HG02642 (cell line): ENCODE measurements around the gene PRKN.

ENCODE experiments used
- ATAC-seq: cut with Tn5 transposase; IDR thresholded peaks from one replicate; pipeline ENCODE4 v1.9.1; 2021; ENCODE audit warnings: mild to moderate bottlenecking; ENCODE audit not compliant: unreplicated experiment, poor library complexity

PRKN gene

DNA sequence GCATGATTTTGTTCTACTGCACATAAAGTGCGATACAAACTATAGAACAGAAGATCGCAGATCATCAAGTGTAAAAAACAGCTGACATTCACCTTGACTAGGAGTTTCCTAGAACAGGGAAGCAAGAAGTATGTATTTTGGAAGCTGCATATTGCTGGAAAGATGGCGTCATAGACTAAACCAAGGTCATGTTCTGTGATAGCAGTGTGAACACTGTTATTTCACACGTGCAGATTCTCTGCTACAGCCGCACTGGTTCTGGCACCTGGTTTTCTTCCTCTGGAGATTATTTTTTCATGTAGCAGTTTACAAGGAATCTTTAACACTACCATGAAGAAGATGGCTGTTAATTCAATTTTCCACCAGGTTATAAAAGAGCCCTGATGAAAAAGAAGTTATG, 681.2 kb downstream of the PRKN start:
- ATAC-seq, result no peak

DNA sequence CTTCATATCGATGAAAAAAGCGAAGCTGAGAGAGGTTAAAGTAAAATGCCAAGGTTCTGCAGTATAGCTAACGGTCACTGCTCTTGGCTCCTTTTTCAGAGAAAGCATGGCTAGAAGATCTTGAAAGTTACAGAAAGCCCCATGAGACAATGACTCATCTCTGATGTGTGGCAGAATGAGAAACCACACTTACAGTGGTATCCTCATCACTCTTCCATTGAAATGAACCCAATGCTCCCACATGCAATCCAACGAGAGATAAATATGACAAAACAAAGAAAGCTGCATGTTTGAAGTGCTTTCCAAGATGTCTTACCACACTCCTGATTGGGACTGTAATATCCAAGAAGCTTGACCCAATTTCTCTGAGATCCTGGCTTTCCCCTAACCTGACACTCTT, 694.9 kb downstream of the PRKN start:
- no peak for ATAC-seq

DNA sequence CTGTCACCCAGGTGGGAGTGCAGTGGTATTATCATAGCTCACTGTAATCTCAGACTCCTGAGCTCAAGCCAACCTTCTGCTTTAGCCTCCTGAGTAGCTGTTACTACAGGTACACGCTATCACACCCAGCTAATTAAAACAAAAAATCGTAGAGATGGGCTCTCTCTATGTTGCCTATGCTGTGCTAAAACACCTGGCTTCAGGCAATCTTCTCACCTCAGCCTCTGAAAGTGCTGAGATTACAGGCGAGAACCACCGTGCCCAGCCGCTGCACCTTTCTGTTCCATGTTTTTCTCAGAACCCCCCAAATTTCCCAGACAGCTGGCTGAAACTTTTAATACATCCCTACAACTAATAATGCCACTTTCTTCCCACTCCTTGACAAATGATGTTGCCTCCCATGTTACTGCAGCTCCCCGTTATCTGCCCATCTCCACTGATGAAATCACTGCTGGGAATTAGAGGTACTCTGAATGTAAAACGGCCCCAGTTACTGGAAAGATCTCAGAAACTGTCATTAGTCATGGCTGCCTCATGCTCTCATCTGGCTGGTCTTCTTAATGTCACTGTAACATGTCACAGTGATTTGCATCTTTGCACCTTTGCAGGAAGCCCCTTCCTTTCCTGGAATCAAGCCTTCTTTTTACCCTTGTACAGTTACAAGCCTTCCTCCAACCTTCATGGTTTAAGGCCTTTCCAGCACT, 697.5 kb downstream of the PRKN start:
- no peak for ATAC-seq

DNA sequence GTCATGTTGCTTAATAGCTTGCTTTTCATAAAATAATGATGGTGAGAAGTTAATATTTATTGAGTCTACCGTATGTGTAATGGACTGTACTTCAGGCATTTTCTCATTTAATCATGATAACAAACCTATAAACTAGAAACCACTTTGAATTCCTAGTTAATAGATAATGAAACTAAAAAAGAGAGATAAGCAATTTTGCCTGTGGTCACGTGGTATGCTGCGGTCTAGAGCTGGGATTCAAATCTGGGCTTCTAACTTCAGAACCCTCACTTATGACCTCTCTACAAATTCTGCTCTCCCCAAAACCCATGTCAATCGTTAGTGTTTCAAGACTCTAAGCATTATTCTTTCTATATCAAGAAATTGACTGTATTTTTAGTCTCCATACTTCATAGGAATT, 700.7 kb downstream of the PRKN start:
- ATAC-seq, result no peak

DNA sequence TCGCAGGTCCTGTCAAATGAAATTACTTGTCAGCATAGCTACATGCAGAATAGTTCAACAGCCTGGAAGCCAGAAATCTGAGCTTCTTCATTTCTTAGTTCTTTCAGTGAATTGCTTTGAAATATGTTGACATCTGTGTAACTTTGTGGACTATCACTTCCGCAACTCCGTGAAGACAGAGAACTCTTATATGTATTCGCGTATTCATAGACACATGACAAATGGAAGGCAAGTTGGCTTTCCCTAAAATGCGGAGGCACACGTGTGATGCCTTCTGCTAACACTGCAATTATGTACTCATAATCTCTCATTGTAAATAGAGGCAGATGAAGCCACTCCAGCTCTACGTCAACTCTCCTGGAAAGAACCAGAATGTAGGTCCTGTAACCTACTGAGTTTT, 701.5 kb downstream of the PRKN start:
- no peak for ATAC-seq

GRCh38 chr6:162019349-162019748, 708.2 kb downstream of the PRKN start:
- no peak for ATAC-seq

- no peak for ATAC-seq
These were observed 710.0 kb downstream of the PRKN start for GRCh38 chr6:162017536-162017935.

GRCh38 chr6:162014069-162014811, 713.3 kb downstream of the PRKN start:
- ATAC-seq, result no peak

DNA sequence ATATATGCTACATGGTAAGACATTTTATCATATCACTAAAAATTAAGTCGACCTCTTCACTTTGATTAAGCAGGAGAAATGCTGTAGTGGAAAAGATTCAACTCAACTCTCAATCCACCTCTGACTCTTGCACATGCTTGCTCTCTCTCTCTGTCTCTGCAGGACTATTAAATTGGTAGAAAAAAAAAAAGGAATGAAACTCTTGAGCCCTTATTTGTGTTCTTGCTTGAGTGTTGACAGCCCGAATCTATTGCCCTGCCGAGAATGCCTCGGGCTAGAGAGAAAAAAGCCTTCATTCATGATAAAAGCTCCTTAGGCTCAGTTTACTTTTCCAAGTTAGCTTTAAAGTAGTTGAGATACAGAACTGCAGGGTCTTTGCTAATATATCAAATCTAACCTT, 722.2 kb downstream of the PRKN start:
- no peak for ATAC-seq

DNA sequence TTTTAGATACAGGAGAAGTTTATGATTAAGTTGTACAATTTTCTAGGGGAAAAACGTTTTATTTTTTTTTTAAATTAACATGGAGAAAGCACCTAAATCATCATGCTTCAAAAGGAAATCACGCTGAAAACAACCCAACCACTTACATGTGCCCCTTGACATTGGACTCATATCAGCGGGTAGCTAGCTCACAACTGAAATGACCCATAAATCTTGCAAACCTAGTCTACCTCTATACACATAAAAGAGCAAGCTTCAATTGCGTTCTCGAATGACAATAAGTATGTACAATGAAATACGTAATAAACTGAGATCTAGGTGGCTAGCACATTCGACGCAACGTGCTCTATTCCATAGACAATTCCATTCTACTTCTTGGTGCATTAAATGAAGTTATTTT, 730.8 kb downstream of the PRKN start:
- ATAC-seq, result no peak

DNA sequence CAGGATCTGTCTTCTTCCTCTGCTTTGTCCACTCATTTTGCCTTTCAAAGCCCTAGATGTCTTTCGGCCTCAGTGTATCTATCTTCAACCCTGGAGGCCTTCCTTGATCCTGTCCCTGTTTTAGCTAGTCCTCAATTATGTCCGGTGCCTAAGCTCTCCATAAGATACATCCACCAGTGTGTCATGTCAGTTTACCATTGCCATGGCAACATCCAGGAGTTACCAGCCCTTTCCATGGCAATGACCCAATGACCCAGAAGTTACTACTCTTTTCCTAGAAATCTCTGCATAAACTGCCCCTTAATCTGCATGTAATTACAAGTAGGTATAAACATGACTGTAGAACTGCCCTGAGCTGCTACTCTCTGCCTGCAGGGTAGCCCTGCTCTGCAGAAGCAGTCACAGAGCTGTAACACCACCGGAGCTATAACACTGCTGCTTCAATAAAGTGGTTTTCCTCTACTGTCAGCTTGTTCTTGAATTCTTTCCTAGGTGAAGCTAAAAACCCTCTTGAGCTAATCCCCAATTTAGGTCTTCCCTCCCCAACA, 741.6 kb downstream of the PRKN start:
- no peak for ATAC-seq

DNA sequence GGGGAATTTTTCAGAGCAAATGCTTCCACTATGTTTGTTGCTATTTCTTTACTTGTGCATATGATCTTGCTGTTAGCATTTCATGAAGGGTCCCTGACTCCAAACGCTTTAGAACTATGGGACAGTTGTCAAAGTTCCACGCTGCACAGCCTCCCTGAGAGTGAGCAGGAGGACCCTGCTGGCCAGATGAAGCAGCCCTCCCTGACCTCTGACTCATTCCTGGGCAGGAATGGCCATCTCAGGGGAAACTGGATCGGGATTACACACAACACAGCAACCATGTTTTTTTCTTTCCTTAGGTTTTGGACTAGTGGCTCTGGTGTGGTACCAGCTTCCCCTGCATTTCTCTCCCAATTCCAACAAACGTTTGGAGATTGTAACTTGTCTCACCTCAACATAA, 742.9 kb downstream of the PRKN start:
- no peak for ATAC-seq

DNA sequence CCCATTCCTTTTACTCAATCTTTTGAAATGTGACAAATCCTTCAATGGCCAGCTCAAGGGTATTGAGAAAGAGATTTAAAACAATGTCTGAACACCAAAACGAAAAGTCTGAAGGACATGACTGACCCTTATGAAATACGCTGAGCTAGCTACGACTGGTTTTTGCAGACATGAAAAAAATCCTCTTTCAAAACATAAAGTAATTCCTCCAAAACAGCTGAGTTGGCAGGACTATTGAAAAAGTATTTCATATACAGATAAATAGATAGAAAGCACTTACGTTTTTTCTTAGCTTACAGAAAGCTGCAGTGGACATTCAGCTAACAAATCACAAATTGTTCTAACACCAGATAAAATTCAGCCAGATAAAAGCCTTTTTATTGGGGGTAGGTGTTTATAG, 751.0 kb downstream of the PRKN start:
- no peak for ATAC-seq

GRCh38 chr6:161973064-161973463, 754.5 kb downstream of the PRKN start:
- ATAC-seq, result no peak

DNA sequence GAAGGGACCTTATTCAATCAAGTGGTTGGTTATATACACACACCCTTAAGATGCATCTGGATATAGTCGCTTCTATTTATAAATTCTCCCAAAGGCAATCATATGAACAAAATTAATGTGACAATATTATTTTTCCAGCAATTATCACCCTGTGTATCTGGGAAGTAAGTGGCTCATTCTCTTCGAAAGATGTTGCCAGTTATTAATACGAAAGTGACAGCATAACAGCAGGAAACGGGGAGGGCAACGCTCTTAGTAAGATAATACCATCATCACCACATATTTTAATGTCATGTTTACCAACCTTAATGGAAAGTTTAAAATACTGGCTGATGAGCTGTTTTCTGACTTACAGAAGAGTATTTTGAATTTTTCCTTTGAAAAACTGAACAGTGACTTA, 756.5 kb downstream of the PRKN start:
- no peak for ATAC-seq

- ATAC-seq, result no peak
These were observed 763.8 kb downstream of the PRKN start for GRCh38 chr6:161963634-161964234.

DNA sequence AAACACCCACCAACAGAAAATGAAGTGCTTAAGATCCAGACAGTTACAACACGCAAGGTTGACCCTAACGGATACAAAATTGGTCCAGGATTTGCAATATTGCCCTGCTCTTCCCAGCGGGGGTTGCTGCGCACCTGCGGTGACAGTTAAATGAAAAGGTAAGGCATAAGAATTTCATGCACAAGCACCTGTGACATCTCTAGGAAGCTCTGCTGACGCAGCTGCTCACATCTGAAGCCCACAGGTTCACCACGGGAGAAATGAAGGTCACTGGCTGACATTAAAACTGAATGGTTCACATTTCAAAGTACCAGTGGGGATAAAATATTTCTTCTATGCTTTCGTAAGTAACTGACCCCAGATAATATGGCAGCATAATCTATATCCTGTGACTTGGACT, 764.4 kb downstream of the PRKN start:
- no peak for ATAC-seq

DNA sequence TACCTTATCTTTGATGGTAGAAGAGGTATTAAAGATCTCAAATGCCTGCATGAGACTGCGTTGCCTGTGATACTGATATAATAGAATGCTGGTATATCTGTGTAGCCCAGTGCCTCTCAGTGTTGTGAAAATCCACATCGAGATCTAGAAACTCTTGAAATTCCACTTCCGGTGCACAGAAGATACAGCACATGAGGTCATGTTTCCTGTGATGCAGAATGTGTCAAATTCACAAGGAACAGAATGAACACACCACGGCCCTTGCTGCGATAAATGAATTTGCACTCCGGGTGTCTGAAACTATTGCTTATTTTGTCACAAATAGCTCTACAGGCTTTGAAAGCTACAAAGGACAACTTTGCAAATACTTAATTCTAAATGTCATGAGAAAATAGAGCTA, 765.8 kb downstream of the PRKN start:
- ATAC-seq, result no peak

DNA sequence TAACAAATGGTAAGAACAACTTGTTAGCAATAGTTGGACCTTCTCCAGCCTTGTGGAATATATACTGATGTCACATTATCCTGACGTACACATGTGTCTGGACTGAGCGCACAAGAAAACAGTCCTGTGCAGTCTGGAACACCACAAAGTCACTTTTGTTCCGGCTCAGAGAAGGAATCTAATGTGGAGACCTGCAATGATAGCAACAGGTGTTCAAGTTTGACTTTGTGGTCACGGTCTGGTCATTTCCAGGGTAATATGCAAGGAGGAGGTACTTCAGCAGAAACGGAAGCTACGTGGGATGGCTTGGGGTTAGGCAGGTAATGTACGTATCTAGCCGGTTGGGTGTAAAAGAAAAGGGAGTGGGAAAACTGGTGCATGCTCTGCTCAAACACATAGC, 766.5 kb downstream of the PRKN start:
- ATAC-seq, result no peak

DNA sequence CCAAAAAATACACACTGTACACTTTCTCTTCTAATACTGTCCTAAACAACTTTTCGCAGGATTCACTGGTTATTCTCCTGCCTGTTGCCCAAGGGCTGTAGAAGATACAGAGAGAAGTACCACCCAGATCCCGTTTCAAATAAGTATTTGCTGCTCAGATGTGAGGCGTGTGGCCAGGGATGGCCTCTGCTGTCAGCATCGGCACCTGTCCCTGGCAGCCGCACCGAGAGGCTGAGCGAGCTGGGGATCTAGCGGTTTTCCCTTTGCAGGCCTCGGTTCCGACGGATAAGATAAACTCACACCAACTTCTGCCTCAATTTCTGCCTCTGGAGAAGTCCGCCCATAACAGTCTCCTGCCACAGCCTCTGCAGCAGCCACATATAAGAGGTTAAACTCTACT, 768.5 kb downstream of the PRKN start:
- no peak for ATAC-seq

DNA sequence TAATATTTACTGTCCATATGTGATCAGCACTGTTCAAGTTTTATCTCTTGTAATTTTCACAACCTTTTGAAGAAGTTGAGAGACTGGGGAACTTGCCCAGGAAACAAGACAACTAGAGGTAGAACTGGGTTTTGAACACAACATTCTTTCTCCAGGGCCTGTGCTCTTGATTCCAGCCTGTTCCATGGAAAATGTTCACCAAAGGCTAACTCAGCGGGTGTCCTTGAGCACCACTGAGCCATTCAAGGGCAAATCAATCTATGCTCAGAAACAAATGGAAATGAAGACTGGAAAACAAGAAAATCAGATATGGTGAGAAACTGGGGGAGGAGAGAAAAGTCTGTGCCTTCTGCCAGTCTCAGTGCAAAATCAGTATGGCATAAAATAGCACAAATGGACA, 771.5 kb downstream of the PRKN start:
- ATAC-seq, result no peak
